H1 (cell line): Measurements from ENCODE around the gene ADIPOR2.

Experiments
- BCL11A ChIP-seq, 2 experiments: IDR thresholded peaks; one replicate each; pipeline ENCODE4 v1.6.1; 2011; ENCODE audit warnings: low read depth in 2 of 2, low read length in 2 of 2, mild to moderate bottlenecking in 2 of 2
- CREB1 ChIP-seq: IDR thresholded peaks from 2 replicates; pipeline ENCODE4 v1.6.1; 2012; ENCODE audit warnings: inconsistent platforms
- CTCF ChIP-seq, 3 experiments: IDR thresholded peaks; 1 replicate in 2 of 3; 2 replicates in 1 of 3; pipeline versions ENCODE4 v1.5.1 to v1.6.1; 2011; ENCODE audit warnings: low read length in 3 of 3, mild to moderate bottlenecking in 3 of 3, inconsistent platforms in 2 of 3, low read depth in 1 of 3, moderate library complexity in 1 of 3; ENCODE audit not compliant: insufficient read depth in 1 of 3; ENCODE audit errors: control extremely low read depth in 1 of 3
- EP300 ChIP-seq, 2 experiments: IDR thresholded peaks; 1 replicate in 1 of 2; 2 replicates in 1 of 2; pipeline ENCODE4 v1.6.1; 2011 to 2012; ENCODE audit warnings: low read depth in 2 of 2, low read length in 2 of 2, mild to moderate bottlenecking in 2 of 2, borderline replicate concordance in 1 of 2, inconsistent platforms in 1 of 2, moderate library complexity in 1 of 2
- JUN ChIP-seq: IDR thresholded peaks from 2 replicates; pipeline ENCODE4 v1.6.1; 2011; ENCODE audit warnings: low read depth, mild to moderate bottlenecking, improper control_type of control experiment, low read length
- KDM1A ChIP-seq: fragments of 200-600, 300-600 bp; sonication (generic); IDR thresholded peaks from 2 replicates; pipeline ENCODE4 v1.7.1; 2016; ENCODE audit warnings: mild to moderate bottlenecking, low read length, borderline replicate concordance
- MAFK ChIP-seq: IDR thresholded peaks from 2 replicates; pipeline ENCODE4 v1.6.1; 2012; ENCODE audit warnings: low read depth, mild to moderate bottlenecking, improper control_type of control experiment, low read length
- POLR2A ChIP-seq, 2 experiments: IDR thresholded peaks; 1 replicate in 1 of 2; 2 replicates in 1 of 2; pipeline ENCODE4 v1.6.1; 2011; ENCODE audit warnings: low read depth in 2 of 2, low read length in 2 of 2, mild to moderate bottlenecking in 2 of 2; ENCODE audit errors: control extremely low read depth in 1 of 2
- POLR2AphosphoS5 ChIP-seq: IDR thresholded peaks from 2 replicates; pipeline ENCODE4 v1.6.1; 2011; ENCODE audit warnings: low read depth, low read length
- POU5F1 ChIP-seq: IDR thresholded peaks from 2 replicates; pipeline ENCODE4 v1.6.1; 2011; ENCODE audit warnings: low read depth, mild to moderate bottlenecking, low read length, moderate library complexity
- SIN3A ChIP-seq, 2 experiments: IDR thresholded peaks in 1 of 2; conservative IDR thresholded peaks in 1 of 2; 2 replicates each; pipeline ENCODE4 v1.6.1; 2011 to 2012; ENCODE audit warnings: low read length in 2 of 2, improper control_type of control experiment in 1 of 2, low read depth in 1 of 2, mild to moderate bottlenecking in 1 of 2
- SP1 ChIP-seq: IDR thresholded peaks from 2 replicates; pipeline ENCODE4 v1.6.1; 2011; ENCODE audit warnings: low read depth, low read length
- TAF1 ChIP-seq: IDR thresholded peaks from 2 replicates; pipeline ENCODE4 v1.6.1; 2011; ENCODE audit warnings: mild to moderate bottlenecking, low read depth, low read length
- YY1 ChIP-seq: IDR thresholded peaks from 2 replicates; pipeline ENCODE4 v1.6.1; 2011; ENCODE audit warnings: low read depth, mild to moderate bottlenecking, low read length

DNA sequence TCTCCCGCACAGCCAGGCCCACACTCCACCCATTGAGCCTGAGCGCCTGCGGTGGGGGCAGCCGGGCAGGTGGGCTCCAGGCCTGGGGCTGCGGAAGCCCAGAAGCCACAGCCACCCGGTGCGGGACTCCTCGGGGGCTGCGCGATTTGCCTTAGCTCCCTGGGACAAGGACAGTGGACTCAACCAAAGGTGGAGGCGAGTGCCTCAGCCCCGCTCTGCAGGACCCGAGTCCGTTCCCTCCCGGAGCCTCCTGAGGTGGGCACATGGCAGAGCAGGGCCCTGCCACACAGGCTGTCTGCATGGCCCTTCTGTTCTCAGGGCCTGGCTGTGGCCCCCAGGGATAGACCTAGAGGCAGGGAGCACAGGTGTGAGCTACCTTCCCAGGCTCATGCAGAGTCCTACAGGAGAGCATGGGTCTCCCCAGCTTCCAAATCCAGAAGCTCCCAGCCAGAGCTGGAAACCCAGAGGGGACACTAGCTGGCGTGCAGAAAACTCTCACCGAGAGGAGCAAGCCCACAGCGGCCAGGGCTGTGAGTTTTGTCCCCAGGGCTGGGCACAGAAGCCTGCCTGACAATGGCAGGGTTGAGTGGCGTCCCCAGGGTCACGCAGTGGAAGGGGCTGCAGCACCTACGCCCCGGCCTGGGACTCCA lies 107.2 kb downstream of the ADIPOR2 start:
- TF ChIP-seq CREB1 = no peak
- TF ChIP-seq JUN = no peak
- no peak for TF ChIP-seq POLR2AphosphoS5
- TF ChIP-seq BCL11A (IDR thresholded peaks at IDR 0.05; ENCODE audit: low read depth in 2 of 2, low read length in 2 of 2) = no peak
- TF ChIP-seq CTCF (IDR thresholded peaks at IDR 0.05; ENCODE audit: control extremely low read depth in 1 of 3, insufficient read depth in 1 of 3, low read depth in 1 of 3, low read length in 3 of 3) = no peak
- TF ChIP-seq KDM1A = no peak
- TF ChIP-seq SIN3A (conservative IDR thresholded peaks at IDR 0.05 in 1 of 2, IDR thresholded peaks at IDR 0.05 in 1 of 2; ENCODE audit: low read depth in 1 of 2, low read length in 2 of 2) = no peak
- no peak for TF ChIP-seq MAFK
- TF ChIP-seq POLR2A (IDR thresholded peaks at IDR 0.05; ENCODE audit: control extremely low read depth in 1 of 2, low read depth in 2 of 2, low read length in 2 of 2) = no peak
- no peak for TF ChIP-seq YY1
- no peak for TF ChIP-seq SP1
- TF ChIP-seq EP300 (IDR thresholded peaks at IDR 0.05; ENCODE audit: borderline replicate concordance in 1 of 2, low read depth in 2 of 2, low read length in 2 of 2) = no peak
- TF ChIP-seq TAF1 = no peak
- no peak for TF ChIP-seq POU5F1
